Measurements from ENCODE around the gene TAOK3.

The TAOK3 gene

DNA sequence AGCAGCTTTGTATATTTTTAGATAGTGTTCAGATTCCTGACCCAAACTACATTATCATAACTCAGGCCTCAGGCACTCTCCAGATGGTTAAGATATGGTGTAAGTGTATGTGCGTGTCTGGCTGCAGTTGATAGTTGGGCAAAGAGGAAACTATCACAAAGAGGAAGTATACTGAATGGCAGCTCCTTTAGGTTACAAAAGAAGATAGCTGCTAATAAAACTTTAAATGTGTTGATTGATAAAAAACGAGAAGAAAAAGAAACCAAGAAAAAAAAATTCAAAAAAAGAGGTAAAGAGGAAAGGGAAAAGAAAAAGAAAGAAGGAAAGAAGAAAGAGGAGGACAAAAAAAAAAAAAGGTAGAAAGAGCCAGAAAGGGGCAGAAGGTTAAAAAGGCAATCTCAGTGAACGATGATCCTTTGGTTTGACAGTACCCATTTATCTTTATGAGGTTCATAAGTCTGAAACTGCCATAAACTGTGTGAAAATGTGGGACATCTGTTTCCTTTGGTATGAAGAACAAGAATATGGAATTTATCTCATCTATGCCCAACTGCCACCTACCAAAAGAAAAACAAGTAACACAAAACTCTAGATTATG is 42.2 kb downstream of the TAOK3 start:
- peak; percentile 50 for DNase-seq (ENCODE audit: low read depth)
- TF ChIP-seq, protein P1, sequence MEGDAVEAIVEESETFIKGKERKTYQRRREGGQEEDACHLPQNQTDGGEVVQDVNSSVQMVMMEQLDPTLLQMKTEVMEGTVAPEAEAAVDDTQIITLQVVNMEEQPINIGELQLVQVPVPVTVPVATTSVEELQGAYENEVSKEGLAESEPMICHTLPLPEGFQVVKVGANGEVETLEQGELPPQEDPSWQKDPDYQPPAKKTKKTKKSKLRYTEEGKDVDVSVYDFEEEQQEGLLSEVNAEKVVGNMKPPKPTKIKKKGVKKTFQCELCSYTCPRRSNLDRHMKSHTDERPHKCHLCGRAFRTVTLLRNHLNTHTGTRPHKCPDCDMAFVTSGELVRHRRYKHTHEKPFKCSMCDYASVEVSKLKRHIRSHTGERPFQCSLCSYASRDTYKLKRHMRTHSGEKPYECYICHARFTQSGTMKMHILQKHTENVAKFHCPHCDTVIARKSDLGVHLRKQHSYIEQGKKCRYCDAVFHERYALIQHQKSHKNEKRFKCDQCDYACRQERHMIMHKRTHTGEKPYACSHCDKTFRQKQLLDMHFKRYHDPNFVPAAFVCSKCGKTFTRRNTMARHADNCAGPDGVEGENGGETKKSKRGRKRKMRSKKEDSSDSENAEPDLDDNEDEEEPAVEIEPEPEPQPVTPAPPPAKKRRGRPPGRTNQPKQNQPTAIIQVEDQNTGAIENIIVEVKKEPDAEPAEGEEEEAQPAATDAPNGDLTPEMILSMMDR (IDR thresholded peaks at IDR 0.05; ENCODE audit: low read length, missing control alignments): no peak
- H3K4me3 ChIP-seq (replicated peaks; ENCODE audit: low read depth, low read length): no peak overlapping the region

DNA sequence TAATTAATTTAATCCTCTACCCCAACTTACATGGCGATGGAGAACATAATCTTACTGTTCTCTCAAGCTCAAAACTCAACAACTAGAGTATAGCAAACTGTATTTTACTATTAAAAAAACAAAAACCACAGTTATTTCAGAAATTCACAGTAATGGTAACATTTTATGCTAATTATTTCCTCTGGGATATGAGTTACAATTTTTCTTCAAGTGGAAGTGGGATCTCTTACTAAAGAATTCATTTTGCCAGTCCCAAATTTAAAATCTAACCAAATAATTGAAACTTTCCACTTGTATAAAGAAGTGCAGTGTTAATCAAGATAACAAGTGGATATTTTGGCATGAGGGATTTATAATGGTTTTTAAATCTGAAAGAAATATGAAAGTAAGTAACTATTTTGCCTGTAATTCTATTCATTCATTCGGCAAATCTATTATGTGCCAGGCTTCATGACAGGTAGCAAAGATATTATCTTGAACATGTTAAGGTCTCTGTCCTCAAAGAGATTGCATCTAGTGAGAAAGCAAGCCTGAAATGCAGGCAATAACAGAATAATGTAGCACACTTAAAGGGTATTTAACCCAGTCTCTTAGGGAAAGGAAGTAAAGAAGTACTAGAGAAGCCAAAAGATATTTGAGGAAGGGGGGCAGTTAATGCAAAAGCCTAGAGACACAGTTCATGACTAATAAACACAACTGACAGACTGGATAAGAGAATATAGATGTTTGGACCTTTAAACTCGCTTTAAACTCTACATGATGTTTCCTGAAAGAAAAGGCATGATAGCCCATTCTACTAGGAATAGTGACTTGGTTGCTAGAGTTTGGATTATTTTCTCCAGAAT is 44.0 kb downstream of the TAOK3 start:
- TF ChIP-seq, protein P1 (IDR thresholded peaks at IDR 0.05; ENCODE audit: low read length, missing control alignments): no peak
- DNase-seq (ENCODE audit: low read depth): no peak
- no peak overlapping the region for H3K4me3 ChIP-seq (replicated peaks; ENCODE audit: low read depth, low read length)

DNA sequence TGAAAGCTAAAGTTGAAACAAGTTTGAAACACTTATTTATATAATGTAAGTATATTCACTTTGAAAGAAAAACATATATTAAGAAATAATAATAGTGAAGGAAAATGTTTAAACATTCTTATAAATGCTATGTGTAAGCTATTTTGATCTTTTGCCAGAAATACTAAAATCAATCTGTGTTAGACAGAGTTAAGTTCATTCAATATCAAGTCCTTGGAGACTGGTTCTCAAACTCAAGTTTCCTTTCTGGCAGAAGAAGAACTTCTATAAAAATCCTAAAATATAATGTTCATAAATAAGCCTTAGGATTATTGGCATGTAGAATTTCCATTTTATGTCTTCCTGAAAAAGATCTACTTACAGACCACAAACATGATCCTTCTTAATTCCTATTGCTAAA is 45.3 kb downstream of the TAOK3 start:
- no peak overlapping the region for H3K4me3 ChIP-seq (replicated peaks; ENCODE audit: low read depth, low read length)
- no peak for DNase-seq (ENCODE audit: low read depth)
- TF ChIP-seq, protein P1 (IDR thresholded peaks at IDR 0.05; ENCODE audit: low read length, missing control alignments): no peak

DNA sequence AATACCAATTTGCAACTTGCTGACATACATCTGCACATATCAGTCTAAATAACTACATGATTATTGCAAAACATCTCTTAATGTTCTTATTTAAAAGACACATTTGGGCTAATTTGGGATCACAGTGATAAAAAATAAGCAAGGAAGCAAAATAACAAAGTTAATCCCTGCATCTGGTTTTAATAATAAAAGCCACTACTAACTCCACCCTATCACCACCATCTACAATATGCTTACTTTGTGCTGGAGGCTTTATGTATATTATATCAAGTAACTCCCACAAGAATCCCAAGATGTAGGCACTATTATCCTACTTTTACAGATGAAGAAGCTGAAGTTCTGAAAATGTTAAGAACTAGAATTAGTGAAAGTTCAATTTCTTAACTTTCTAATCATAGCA is 45.7 kb downstream of the TAOK3 start:
- TF ChIP-seq, protein P1 (IDR thresholded peaks at IDR 0.05; ENCODE audit: low read length, missing control alignments): no peak
- no peak for DNase-seq (ENCODE audit: low read depth)
- no peak overlapping the region for H3K4me3 ChIP-seq (replicated peaks; ENCODE audit: low read depth, low read length)

DNA sequence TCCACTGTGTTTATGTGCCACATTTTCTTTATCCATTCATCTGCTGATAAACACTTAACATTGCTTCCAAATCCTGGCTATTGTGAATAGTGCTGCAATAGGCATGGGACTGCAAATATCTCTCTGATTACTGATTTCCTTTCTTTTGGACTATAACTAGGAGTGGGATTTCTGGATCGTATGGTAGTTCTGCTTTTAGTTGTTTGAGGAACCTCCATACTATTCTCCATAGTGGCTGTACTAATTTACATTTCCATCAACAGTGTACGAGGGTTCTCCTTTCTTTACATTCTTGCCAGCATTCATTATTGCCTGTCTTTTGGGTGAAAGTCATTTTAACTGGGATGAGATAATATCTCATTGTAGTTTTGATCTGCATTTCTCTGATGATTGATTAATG is 47.6 kb downstream of the TAOK3 start:
- no peak for DNase-seq (ENCODE audit: low read depth)
- TF ChIP-seq, protein P1 (IDR thresholded peaks at IDR 0.05; ENCODE audit: low read length, missing control alignments): no peak
- no peak overlapping the region for H3K4me3 ChIP-seq (replicated peaks; ENCODE audit: low read depth, low read length)

DNA sequence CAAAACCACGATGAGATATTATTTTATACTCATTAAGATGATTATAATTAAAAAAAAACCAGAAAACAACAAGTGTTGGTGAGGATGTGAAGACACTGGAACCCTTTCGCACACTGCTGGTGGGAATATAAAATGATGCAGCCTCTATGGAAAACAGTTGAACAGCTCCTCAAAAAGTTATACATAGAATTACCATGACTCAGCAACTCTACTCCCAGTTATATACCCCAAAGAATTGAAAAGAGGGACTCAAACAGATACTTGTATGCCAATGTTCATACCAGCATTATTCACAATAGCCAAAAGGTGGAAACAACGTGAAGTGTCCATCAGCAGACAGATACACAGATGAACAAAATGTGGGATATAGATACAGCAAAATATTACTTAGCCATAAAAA is 53.1 kb downstream of the TAOK3 start:
- H3K4me3 ChIP-seq (replicated peaks; ENCODE audit: low read depth, low read length): no peak overlapping the region
- TF ChIP-seq, protein P1 (IDR thresholded peaks at IDR 0.05; ENCODE audit: low read length, missing control alignments): no peak
- DNase-seq (ENCODE audit: low read depth): no peak

Data from fibroblast of pulmonary artery (primary cell).